Thyroid gland (tissue), 4 donors: ENCODE results near the gene GYPB.
"Not testable (repeated sequence)": the region's sequence is repeated elsewhere in the genome, so short reads cannot be mapped to it uniquely, and the experiment has no call there.

Source experiments
- CTCF ChIP-seq, 6 experiments: fragments of 200-600 bp in 3 of 6; fragments of 450-650 bp in 3 of 6; sonication (generic) in 3 of 6; IDR thresholded peaks; one replicate each; pipeline ENCODE4 v1.5.1; 2016 to 2019; ENCODE audit warnings: antibody characterized with exemption in 6 of 6, mild to moderate bottlenecking in 2 of 6, inconsistent platforms in 1 of 6, moderate library complexity in 1 of 6
- POLR2A ChIP-seq, 2 donors: fragments of 450-650 bp; IDR thresholded peaks; one replicate each; pipeline ENCODE4 v1.6.1; 2017; ENCODE audit warnings: antibody characterized with exemption in 2 of 2, mild to moderate bottlenecking in 2 of 2, moderate library complexity in 1 of 2

- not testable (repeated sequence) for TF ChIP-seq CTCF, POLR2A (IDR thresholded peaks at IDR 0.05)
These were observed 18.7 kb downstream of the GYPB start for GRCh38 chr4:144000331-144000995.
